Endothelial cell of umbilical vein (primary cell): ENCODE results near the gene NCR2.

Experiments
- EZH2 ChIP-seq: IDR thresholded peaks from 2 replicates; pipeline ENCODE4 v1.6.1; 2012; ENCODE audit warnings: borderline replicate concordance, low read depth, mild to moderate bottlenecking, moderate library complexity, low read length, inconsistent platforms; ENCODE audit not compliant: severe bottlenecking
- FOS ChIP-seq: IDR thresholded peaks from 2 replicates; pipeline ENCODE4 v1.6.1; 2011; ENCODE audit warnings: mild to moderate bottlenecking, low read length, moderate library complexity, borderline replicate concordance; ENCODE audit not compliant: insufficient read depth
- MYC ChIP-seq: IDR thresholded peaks from one replicate; pipeline ENCODE4 v1.6.1; 2011; ENCODE audit warnings: mild to moderate bottlenecking, low read depth, low read length
- POLR2A ChIP-seq: IDR thresholded peaks from 2 replicates; pipeline ENCODE4 v1.6.1; 2012; ENCODE audit warnings: low read depth, mild to moderate bottlenecking, control low read depth, low read length
- POLR2AphosphoS5 ChIP-seq: IDR thresholded peaks from 2 replicates; pipeline ENCODE4 v1.6.1; 2012; ENCODE audit warnings: low read depth, mild to moderate bottlenecking, control low read depth, low read length, moderate library complexity; ENCODE audit not compliant: insufficient read depth
- TF ChIP-seq, protein P1 (sequence below), 2 donors: IDR thresholded peaks; 1 replicate in 1 of 2; 2 replicates in 1 of 2; pipeline ENCODE4 v1.5.1; 2011; ENCODE audit warnings: low read length in 2 of 2, mild to moderate bottlenecking in 2 of 2, moderate library complexity in 2 of 2, control low read depth in 1 of 2, inconsistent platforms in 1 of 2, low read depth in 1 of 2; ENCODE audit not compliant: insufficient read depth in 1 of 2; ENCODE audit errors: extremely low read depth in 1 of 2

GRCh38 chr6:41291717-41292116, 43.7 kb upstream of the NCR2 start:
- TF ChIP-seq, protein P1, sequence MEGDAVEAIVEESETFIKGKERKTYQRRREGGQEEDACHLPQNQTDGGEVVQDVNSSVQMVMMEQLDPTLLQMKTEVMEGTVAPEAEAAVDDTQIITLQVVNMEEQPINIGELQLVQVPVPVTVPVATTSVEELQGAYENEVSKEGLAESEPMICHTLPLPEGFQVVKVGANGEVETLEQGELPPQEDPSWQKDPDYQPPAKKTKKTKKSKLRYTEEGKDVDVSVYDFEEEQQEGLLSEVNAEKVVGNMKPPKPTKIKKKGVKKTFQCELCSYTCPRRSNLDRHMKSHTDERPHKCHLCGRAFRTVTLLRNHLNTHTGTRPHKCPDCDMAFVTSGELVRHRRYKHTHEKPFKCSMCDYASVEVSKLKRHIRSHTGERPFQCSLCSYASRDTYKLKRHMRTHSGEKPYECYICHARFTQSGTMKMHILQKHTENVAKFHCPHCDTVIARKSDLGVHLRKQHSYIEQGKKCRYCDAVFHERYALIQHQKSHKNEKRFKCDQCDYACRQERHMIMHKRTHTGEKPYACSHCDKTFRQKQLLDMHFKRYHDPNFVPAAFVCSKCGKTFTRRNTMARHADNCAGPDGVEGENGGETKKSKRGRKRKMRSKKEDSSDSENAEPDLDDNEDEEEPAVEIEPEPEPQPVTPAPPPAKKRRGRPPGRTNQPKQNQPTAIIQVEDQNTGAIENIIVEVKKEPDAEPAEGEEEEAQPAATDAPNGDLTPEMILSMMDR (IDR thresholded peaks at IDR 0.05; ENCODE audit: extremely low read depth in 1 of 2, insufficient read depth in 1 of 2, low read depth in 1 of 2, low read length in 2 of 2), result no peak
- TF ChIP-seq POLR2A, result no peak
- no peak for TF ChIP-seq MYC
- TF ChIP-seq EZH2, result no peak
- TF ChIP-seq POLR2AphosphoS5, result no peak
- no peak for TF ChIP-seq FOS
